Measurements from ENCODE around the gene CWC27. TPM values are rescaled to one million over a fixed set of nuclear protein-coding genes. Genes with fewer than 3 reads are reported as not detected.

The CWC27 gene
- total and polyA plus RNA-seq, 9 of the 15 experiments (the other 6 are each of a cell fraction or from before 2014, with no cell fraction given), result 19.7 to 49.3 (median 38.3) TPM

DNA sequence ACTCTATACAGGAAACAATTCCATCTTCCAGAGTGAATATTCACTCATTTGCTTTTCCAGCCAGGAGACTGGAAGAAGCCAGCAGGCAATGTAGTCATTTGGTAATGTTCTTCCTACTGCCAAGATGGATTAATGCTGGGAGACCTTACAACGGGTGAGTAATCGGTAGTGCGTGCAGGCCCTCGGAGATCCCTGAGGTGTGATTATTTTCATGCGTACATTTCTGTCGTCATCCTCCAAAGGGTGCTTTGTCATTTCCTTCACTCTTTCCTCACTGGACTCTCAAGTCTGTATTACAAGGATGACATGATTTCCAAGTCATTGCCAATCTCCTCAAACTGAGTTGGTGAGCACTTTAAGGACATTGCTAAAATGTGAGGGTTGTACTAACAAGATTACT lies 263.5 kb downstream of the CWC27 start (continued):
- TF ChIP-seq L3MBTL2 (IDR thresholded peaks at IDR 0.05), result peak; percentile 73
- TF ChIP-seq MAFG (tag; conservative IDR thresholded peaks at IDR 0.05), result 0 out of 2 replicates have a peak, but pooled peaks have one; percentile 29
- peak; percentile 81 for TF ChIP-seq CREM (IDR thresholded peaks at IDR 0.05; ENCODE audit: low read depth)
- TF ChIP-seq CBX3 (IDR thresholded peaks at IDR 0.05; ENCODE audit: borderline replicate concordance in 1 of 2, low read length in 2 of 2), result no peak
- no peak for TF ChIP-seq TRIM28 (IDR thresholded peaks at IDR 0.05)
- peak; percentile 18; the same call in 1 of the 2 replicates for TF ChIP-seq ATF7 (IDR thresholded peaks at IDR 0.05)
- TF ChIP-seq, protein P1, sequence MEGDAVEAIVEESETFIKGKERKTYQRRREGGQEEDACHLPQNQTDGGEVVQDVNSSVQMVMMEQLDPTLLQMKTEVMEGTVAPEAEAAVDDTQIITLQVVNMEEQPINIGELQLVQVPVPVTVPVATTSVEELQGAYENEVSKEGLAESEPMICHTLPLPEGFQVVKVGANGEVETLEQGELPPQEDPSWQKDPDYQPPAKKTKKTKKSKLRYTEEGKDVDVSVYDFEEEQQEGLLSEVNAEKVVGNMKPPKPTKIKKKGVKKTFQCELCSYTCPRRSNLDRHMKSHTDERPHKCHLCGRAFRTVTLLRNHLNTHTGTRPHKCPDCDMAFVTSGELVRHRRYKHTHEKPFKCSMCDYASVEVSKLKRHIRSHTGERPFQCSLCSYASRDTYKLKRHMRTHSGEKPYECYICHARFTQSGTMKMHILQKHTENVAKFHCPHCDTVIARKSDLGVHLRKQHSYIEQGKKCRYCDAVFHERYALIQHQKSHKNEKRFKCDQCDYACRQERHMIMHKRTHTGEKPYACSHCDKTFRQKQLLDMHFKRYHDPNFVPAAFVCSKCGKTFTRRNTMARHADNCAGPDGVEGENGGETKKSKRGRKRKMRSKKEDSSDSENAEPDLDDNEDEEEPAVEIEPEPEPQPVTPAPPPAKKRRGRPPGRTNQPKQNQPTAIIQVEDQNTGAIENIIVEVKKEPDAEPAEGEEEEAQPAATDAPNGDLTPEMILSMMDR (IDR thresholded peaks at IDR 0.05 in 2 of 3, conservative IDR thresholded peaks at IDR 0.05 in 1 of 3; ENCODE audit: insufficient read depth in 2 of 3, low read depth in 1 of 3, low read length in 3 of 3), result no peak
- TF ChIP-seq GABPA (tag; conservative IDR thresholded peaks at IDR 0.05; ENCODE audit: low read depth), result peak; percentile 55
- TF ChIP-seq, protein P2, sequence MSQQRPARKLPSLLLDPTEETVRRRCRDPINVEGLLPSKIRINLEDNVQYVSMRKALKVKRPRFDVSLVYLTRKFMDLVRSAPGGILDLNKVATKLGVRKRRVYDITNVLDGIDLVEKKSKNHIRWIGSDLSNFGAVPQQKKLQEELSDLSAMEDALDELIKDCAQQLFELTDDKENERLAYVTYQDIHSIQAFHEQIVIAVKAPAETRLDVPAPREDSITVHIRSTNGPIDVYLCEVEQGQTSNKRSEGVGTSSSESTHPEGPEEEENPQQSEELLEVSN (IDR thresholded peaks at IDR 0.05; ENCODE audit: borderline replicate concordance in 1 of 2, extremely low read depth in 1 of 2, insufficient read depth in 1 of 2, insufficient read length in 1 of 2, low read depth in 1 of 2, low read length in 1 of 2, poor library complexity in 1 of 2, severe bottlenecking in 1 of 2), result peak in 1 of 2 experiments; percentile 17
- peak; percentile 88; the same call in 1 of the 2 replicates for TF ChIP-seq ZNF589 (CRISPR knock-in tag; IDR thresholded peaks at IDR 0.05; ENCODE audit: low read depth)

Data from K562 (cell line).